Spleen (tissue), 11 donors: ENCODE results near the gene HSPA1L. TPM values are rescaled to one million over a fixed set of nuclear protein-coding genes. Genes with fewer than 3 reads are reported as not detected.
A peak's percentile ranks its signal among the peaks of the same experiment; 100 is the strongest.
"Not testable (repeated sequence)": the region's sequence is repeated elsewhere in the genome, so short reads cannot be mapped to it uniquely, and the experiment has no call there.

ENCODE experiments used
- DNase-seq: peaks from one replicate; pipeline ENCODE4 v3.0.0-alpha.2; 2020
- H3K27ac ChIP-seq, 8 donors: fragments of 200-600 bp; sonication (generic) in 7 of 8; 1 replicate in 4 of 8; 2 replicates in 4 of 8; pipeline versions ENCODE4 v1.5.0 to v1.8.0; 2016 to 2021; ENCODE audit warnings: inconsistent platforms in 4 of 8, mild to moderate bottlenecking in 4 of 8, moderate library complexity in 1 of 8
- H3K27me3 ChIP-seq, 7 donors: fragments of 200-600 bp; sonication (generic) in 6 of 7; replicated peaks in 1 of 7; 1 replicate in 4 of 7; 2 replicates in 3 of 7; pipeline versions ENCODE4 v1.5.0 to v1.8.0; 2016 to 2021; ENCODE audit warnings: inconsistent platforms in 3 of 7, mild to moderate bottlenecking in 1 of 7
- H3K36me3 ChIP-seq, 6 donors: fragments of 200-600 bp; sonication (generic) in 5 of 6; 1 replicate in 4 of 6; 2 replicates in 2 of 6; pipeline versions ENCODE4 v1.5.0 to v1.8.0; 2016 to 2021; ENCODE audit warnings: inconsistent platforms in 2 of 6
- H3K4me1 ChIP-seq, 6 donors: fragments of 200-600 bp; sonication (generic) in 5 of 6; 1 replicate in 3 of 6; 2 replicates in 3 of 6; pipeline versions ENCODE4 v1.5.0 to v1.8.0; 2016 to 2021; ENCODE audit warnings: inconsistent platforms in 3 of 6
- H3K4me3 ChIP-seq, 8 donors: fragments of 200-600 bp; sonication (generic) in 7 of 8; 1 replicate in 4 of 8; 2 replicates in 4 of 8; pipeline versions ENCODE4 v1.5.0 to v1.8.0; 2016 to 2021; ENCODE audit warnings: inconsistent platforms in 4 of 8, mild to moderate bottlenecking in 4 of 8, moderate library complexity in 2 of 8
- H3K9me3 ChIP-seq, 8 donors: fragments of 200-600 bp; sonication (generic) in 7 of 8; 1 replicate in 4 of 8; 2 replicates in 4 of 8; pipeline versions ENCODE4 v1.5.0 to v1.8.0; 2016 to 2021; ENCODE audit warnings: inconsistent platforms in 4 of 8
- POLR2A ChIP-seq, 3 donors: fragments of 450-650 bp; IDR thresholded peaks; one replicate each; pipeline ENCODE4 v1.5.1; 2017; ENCODE audit warnings: antibody characterized with exemption in 3 of 3, mild to moderate bottlenecking in 1 of 3
- POLR2AphosphoS5 ChIP-seq, 3 donors: sonication (generic); formaldehyde crosslinking; IDR thresholded peaks; one replicate each; pipeline ENCODE4 v1.5.1; 2017; ENCODE audit warnings: antibody characterized with exemption in 3 of 3
- WGBS, 5 donors: extraction: QIAGEN DNeasy Blood & Tissue Kit in 3 of 5; methylation state at CpG; one replicate each; pipeline versions ENCODE4 v1.1.5 to v1.1.7; 2013 to 2018; 5-methylcytosine and 5-hydroxymethylcytosine counted together
- intact Hi-C: fragments of 100-400 bp; cut with DNase I; formaldehyde crosslinking; loops from one replicate; pipeline ENCODE4 v1.15.0; 2023; ENCODE audit warnings: low total_unique reads
- polyA plus RNA-seq, 3 donors: library from polyadenylated mRNA; stranded (reverse); fragments of 200-250 nt; gene quantifications; one replicate each; pipeline ENCODE4 v1.2.1, GENCODE V29; 2013
- total RNA-seq, 7 donors: library from RNA; depleted of rRNA in 3 of 7; stranded (reverse); fragments of >200 nt in 3 of 7; fragmentation: NEBNext Ultra II Directional in 4 of 7; extraction: Animal tissue kit (Norgen Biotek cat#: 25700) in 4 of 7; gene quantifications; one replicate each; pipeline versions ENCODE4 v1.1.0 to v1.2.1, GENCODE V29; 2016 to 2021
- TF ChIP-seq, protein P1 (sequence below), 11 experiments: fragments of 200-600 bp in 7 of 11; fragments of 450-650 bp in 4 of 11; sonication (generic) in 4 of 11; IDR thresholded peaks in 8 of 11; conservative IDR thresholded peaks in 3 of 11; 1 replicate in 7 of 11; 2 replicates in 4 of 11; pipeline versions ENCODE4 v1.4.0 to v1.8.0; 2016 to 2021; ENCODE audit warnings: antibody characterized with exemption in 11 of 11, inconsistent platforms in 4 of 11, mild to moderate bottlenecking in 1 of 11
- donor health status: healthy with polysubstance abuse.
- donor health status: DM: no; HTN: no; CAD: no; lungs with moderate emphysema.
- donor health status: DM: no; HTN: no; CAD: no.
- donor health status: Bipolar disorder and iron deficiency.
- donor health status: healthy.
- donor health status: DM: no; HTN: no; CAD: no.
- donor health status: DM: yes; HTN: yes; CAD: no.

Gene HSPA1L
- total and polyA plus RNA-seq, 10 donors, result 0.93 to 3.7 (median 2.9) TPM

DNA sequence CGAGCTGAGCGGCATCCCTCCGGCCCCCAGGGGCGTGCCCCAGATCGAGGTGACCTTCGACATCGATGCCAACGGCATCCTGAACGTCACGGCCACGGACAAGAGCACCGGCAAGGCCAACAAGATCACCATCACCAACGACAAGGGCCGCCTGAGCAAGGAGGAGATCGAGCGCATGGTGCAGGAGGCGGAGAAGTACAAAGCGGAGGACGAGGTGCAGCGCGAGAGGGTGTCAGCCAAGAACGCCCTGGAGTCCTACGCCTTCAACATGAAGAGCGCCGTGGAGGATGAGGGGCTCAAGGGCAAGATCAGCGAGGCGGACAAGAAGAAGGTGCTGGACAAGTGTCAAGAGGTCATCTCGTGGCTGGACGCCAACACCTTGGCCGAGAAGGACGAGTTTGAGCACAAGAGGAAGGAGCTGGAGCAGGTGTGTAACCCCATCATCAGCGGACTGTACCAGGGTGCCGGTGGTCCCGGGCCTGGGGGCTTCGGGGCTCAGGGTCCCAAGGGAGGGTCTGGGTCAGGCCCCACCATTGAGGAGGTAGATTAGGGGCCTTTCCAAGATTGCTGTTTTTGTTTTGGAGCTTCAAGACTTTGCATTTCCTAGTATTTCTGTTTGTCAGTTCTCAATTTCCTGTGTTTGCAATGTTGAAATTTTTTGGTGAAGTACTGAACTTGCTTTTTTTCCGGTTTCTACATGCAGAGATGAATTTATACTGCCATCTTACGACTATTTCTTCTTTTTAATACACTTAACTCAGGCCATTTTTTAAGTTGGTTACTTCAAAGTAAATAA is 2.2 kb upstream of the HSPA1L start:
- intact Hi-C loops, H3K27me3 ChIP-seq, H3K36me3 ChIP-seq, H3K9me3 ChIP-seq: not testable (repeated sequence)
- H3K4me3 ChIP-seq, result peak overlapping the region; percentile 29 to 76 (median 48)
- DNase-seq, result peak; percentile 85
- TF ChIP-seq, protein P1, sequence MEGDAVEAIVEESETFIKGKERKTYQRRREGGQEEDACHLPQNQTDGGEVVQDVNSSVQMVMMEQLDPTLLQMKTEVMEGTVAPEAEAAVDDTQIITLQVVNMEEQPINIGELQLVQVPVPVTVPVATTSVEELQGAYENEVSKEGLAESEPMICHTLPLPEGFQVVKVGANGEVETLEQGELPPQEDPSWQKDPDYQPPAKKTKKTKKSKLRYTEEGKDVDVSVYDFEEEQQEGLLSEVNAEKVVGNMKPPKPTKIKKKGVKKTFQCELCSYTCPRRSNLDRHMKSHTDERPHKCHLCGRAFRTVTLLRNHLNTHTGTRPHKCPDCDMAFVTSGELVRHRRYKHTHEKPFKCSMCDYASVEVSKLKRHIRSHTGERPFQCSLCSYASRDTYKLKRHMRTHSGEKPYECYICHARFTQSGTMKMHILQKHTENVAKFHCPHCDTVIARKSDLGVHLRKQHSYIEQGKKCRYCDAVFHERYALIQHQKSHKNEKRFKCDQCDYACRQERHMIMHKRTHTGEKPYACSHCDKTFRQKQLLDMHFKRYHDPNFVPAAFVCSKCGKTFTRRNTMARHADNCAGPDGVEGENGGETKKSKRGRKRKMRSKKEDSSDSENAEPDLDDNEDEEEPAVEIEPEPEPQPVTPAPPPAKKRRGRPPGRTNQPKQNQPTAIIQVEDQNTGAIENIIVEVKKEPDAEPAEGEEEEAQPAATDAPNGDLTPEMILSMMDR (IDR thresholded peaks at IDR 0.05 in 8 of 11, conservative IDR thresholded peaks at IDR 0.05 in 3 of 11), result peak in 2 of 11 experiments; percentile 27 to 38
- TF ChIP-seq POLR2AphosphoS5 (IDR thresholded peaks at IDR 0.05), result peak in 2 of 3 donors; percentile 21 to 62
- peaks cover 34 to 71% (median 59%) of the 10 kb centered on the region in 6 donors for H3K4me1 ChIP-seq
- 8 to 25% (median 13%) methylated on average over 10 to 15 of the region's 37 CpGs for WGBS, 5 donors
- peak overlapping the region; percentile 78 to 95 (median 87) for H3K27ac ChIP-seq

DNA sequence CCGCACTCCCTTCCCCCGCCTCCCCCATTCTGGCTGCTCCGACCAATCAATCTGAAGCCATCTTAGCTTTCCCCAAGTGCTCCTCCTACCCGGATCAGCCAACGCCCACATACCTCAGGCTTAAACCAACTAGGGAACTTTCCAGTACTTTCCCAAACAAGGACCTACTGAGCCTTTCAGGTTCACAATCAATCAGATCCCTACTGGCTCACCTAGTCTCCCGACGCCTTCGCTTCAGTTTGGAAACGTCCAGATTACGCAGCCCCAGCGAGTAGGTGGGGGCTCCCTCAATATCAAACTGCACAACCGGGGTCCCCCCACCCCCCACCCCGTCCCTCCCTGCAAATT is 432 bp downstream of the HSPA1L start:
- Histone ChIP-seq H3K36me3 (peaks cover 0 to 19% (median 2%) of the 10 kb centered on the region in 6 donors), H3K9me3 (no peaks in the 10 kb centered on the region), H3K27ac (peak overlapping the region; percentile 94 to 98 (median 96)), H3K4me3 (peak overlapping the region; percentile 43 to 87 (median 63)), H3K4me1 (peaks cover 25 to 54% (median 40%) of the 10 kb centered on the region in 6 donors), H3K27me3 (no peaks in the 10 kb centered on the region)
- peak; percentile 91 for DNase-seq
- WGBS, 5 donors, result 0 to 1% (median 0%) methylated on average over 13 of the region's 13 CpGs
- TF ChIP-seq, protein P1 (IDR thresholded peaks at IDR 0.05 in 8 of 11, conservative IDR thresholded peaks at IDR 0.05 in 3 of 11), result no peak
- TF ChIP-seq POLR2AphosphoS5 (IDR thresholded peaks at IDR 0.05) (peak in 1 of 3 donors; percentile 67), POLR2A (IDR thresholded peaks at IDR 0.05) (peak in 1 of 3 donors; percentile 21)
- intact Hi-C loops, result no loop called here

DNA sequence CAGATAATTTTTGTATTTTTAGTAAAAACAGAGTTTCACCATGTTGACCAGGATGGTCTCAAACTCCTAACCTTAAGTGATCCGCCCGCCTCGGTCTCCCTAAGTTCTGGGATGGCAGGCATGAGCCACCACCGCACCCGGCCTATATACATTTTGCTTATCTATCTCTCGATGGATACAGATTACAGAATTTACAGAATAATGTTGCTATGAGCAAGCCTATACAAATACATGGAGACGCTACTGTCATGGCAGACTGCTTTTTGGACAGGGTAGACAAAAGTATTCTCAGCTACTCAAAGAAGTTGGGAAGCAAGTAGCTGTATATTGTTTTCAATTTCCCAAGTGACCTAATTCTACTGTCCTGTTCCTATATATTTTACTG is 1.6 kb downstream of the HSPA1L start:
- Histone ChIP-seq H3K36me3 (peaks cover 0 to 20% (median 2%) of the 10 kb centered on the region in 6 donors), H3K9me3 (no peaks in the 10 kb centered on the region), H3K27ac (peak overlapping the region in 7 of 8 donors; percentile 94 to 98 (median 96)), H3K4me1 (peaks cover 15 to 42% (median 28%) of the 10 kb centered on the region in 6 donors), H3K4me3 (peak overlapping the region in 2 of 8 donors; percentile 70 to 87), H3K27me3 (no peaks in the 10 kb centered on the region)
- intact Hi-C loops, result no loop called here
- DNase-seq, result no peak
- TF ChIP-seq, protein P1 (IDR thresholded peaks at IDR 0.05 in 8 of 11, conservative IDR thresholded peaks at IDR 0.05 in 3 of 11), result no peak
- TF ChIP-seq POLR2AphosphoS5 (IDR thresholded peaks at IDR 0.05), result no peak
- no peak for TF ChIP-seq POLR2A (IDR thresholded peaks at IDR 0.05)
- 95 to 99% (median 97%) methylated on average over 7 of the region's 7 CpGs for WGBS, 5 donors

DNA sequence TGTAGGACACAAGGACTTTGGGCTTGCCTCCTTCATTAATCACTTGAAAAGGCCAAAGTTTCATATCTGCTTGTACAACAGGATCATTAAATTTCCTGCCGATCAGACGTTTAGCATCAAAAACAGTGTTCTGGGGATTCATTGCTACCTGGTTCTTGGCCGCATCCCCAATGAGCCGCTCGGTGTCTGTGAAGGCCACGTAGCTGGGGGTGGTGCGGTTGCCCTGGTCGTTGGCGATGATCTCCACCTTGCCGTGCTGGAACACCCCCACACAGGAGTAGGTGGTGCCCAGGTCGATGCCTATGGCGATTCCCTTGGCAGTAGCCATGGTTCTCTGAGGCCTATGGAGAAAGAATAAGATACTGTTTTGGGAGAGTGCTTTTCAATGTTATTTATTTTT is 3.4 kb downstream of the HSPA1L start:
- TF ChIP-seq POLR2A (IDR thresholded peaks at IDR 0.05) (no peak), POLR2AphosphoS5 (IDR thresholded peaks at IDR 0.05) (no peak)
- TF ChIP-seq, protein P1 (IDR thresholded peaks at IDR 0.05 in 8 of 11, conservative IDR thresholded peaks at IDR 0.05 in 3 of 11), result no peak
- intact Hi-C loops, result no loop called here
- H3K27ac ChIP-seq, result peak overlapping the region in 2 of 8 donors; percentile 96 to 97
- H3K9me3 ChIP-seq, result no peaks in the 10 kb centered on the region
- H3K4me3 ChIP-seq, result no peak overlapping the region
- H3K27me3 ChIP-seq, result no peaks in the 10 kb centered on the region
- DNase-seq, result no peak
- H3K4me1 ChIP-seq, result peaks cover 14 to 42% (median 28%) of the 10 kb centered on the region in 6 donors
- peaks cover 0 to 20% (median 2%) of the 10 kb centered on the region in 6 donors for H3K36me3 ChIP-seq
- 95 to 98% (median 96%) methylated on average over 11 to 12 of the region's 12 CpGs for WGBS, 5 donors

DNA sequence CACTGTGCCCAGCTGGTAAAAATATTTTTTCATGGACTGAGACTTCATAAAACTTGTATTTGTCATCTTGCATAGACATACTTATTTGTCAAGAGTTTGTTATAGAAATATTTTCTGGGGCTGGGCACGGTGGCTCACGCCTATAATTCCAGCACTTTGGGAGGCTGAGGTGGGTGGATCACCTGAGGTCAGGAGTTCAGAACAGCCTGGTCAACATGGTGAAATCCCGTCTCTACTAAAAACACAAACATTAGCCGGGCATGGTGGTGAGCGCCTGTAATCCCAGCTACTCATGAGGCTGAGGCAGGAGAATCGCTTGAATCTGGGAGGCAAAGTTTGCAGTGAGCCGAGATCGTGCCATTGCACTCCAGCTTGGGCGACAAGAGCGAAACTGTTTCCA is 6.5 kb downstream of the HSPA1L start:
- Histone ChIP-seq H3K36me3 (peaks cover 0 to 26% (median 2%) of the 10 kb centered on the region in 6 donors), H3K4me1 (peaks cover 16 to 59% (median 41%) of the 10 kb centered on the region in 6 donors)
- DNase-seq, result peak; percentile 21
- H3K9me3 ChIP-seq, H3K27me3 ChIP-seq, H3K4me3 ChIP-seq, intact Hi-C loops, H3K27ac ChIP-seq: not testable (repeated sequence)
- WGBS, 5 donors, result 95 to 98% (median 97%) methylated on average over 10 of the region's 10 CpGs
